Chondrocyte (in vitro differentiated cells): ENCODE data around the gene IL1A. TPM values are rescaled to one million over a fixed set of nuclear protein-coding genes. Genes with fewer than 3 reads are reported as not detected.
A peak's percentile ranks its signal among the peaks of the same experiment; 100 is the strongest.

Source experiments
- DNase-seq: peaks from one replicate; pipeline ENCODE4 v3.0.0; 2021; ENCODE audit warnings: mixed read lengths, low spot score
- H3K27ac Mint-ChIP-seq: one replicate; pipeline ENCODE4 v1.8.0; 2021; ENCODE audit warnings: mild to moderate bottlenecking, moderate library complexity, mixed read lengths; ENCODE audit not compliant: unreplicated experiment
- H3K27me3 Mint-ChIP-seq: 2 replicates; pipeline ENCODE4 v1.8.0; 2021; ENCODE audit warnings: low read depth, mixed read lengths
- H3K36me3 Mint-ChIP-seq: 2 replicates; pipeline ENCODE4 v1.8.0; 2021; ENCODE audit warnings: low read depth, mixed read lengths
- H3K4me1 Mint-ChIP-seq: 2 replicates; pipeline ENCODE4 v1.8.0; 2021; ENCODE audit warnings: low read depth, mild to moderate bottlenecking, mixed read lengths
- H3K4me3 Mint-ChIP-seq: one replicate; pipeline ENCODE4 v1.8.0; 2021; ENCODE audit warnings: mild to moderate bottlenecking, moderate library complexity, mixed read lengths; ENCODE audit not compliant: unreplicated experiment
- H3K9me3 Mint-ChIP-seq: 2 replicates; pipeline ENCODE4 v1.8.0; 2021; ENCODE audit warnings: low read depth, mixed read lengths
- CTCF ChIP-seq: fragments of 200-600 bp; sonication (generic); IDR thresholded peaks from 2 replicates; pipeline ENCODE4 v1.5.0; 2021; ENCODE audit warnings: antibody characterized with exemption, mild to moderate bottlenecking, moderate library complexity
- total RNA-seq: library from RNA; stranded (reverse); gene quantifications from 3 replicates; pipeline ENCODE4 v1.2.1, GENCODE V29; 2021

Gene IL1A
- total RNA-seq, 1 donor from 2014 or later, result not detected

GRCh38 chr2:112757265-112757664, 27.0 kb downstream of the IL1A start:
- H3K4me1 Mint-ChIP-seq, result peaks cover 29% of the 10 kb centered on the region

GRCh38 chr2:112756207-112756606, 28.1 kb downstream of the IL1A start:
- Mint-ChIP-seq H3K27me3 (no peaks in the 10 kb centered on the region), H3K36me3 (no peaks in the 10 kb centered on the region), H3K4me3 (no peak overlapping the region), H3K4me1 (peaks cover 29% of the 10 kb centered on the region), H3K27ac (no peak overlapping the region), H3K9me3 (no peaks in the 10 kb centered on the region)
- TF ChIP-seq CTCF, result no peak
- no peak for DNase-seq

More at GRCh38 chr2:112757265-112757664, 27.0 kb downstream of the IL1A start:
- DNase-seq, result no peak
- Mint-ChIP-seq H3K9me3 (no peaks in the 10 kb centered on the region), H3K4me3 (no peak overlapping the region), H3K27ac (no peak overlapping the region), H3K27me3 (no peaks in the 10 kb centered on the region), H3K36me3 (no peaks in the 10 kb centered on the region)
- no peak for TF ChIP-seq CTCF

- Mint-ChIP-seq H3K9me3 (no peaks in the 10 kb centered on the region), H3K4me3 (no peak overlapping the region), H3K27ac (no peak overlapping the region), H3K36me3 (no peaks in the 10 kb centered on the region), H3K27me3 (no peaks in the 10 kb centered on the region), H3K4me1 (peaks cover 26% of the 10 kb centered on the region)
- DNase-seq, result no peak
- TF ChIP-seq CTCF, result no peak
Observed at GRCh38 chr2:112755444-112755843, 28.8 kb downstream of the IL1A start.

- Mint-ChIP-seq H3K4me1 (peaks cover 29% of the 10 kb centered on the region), H3K4me3 (no peak overlapping the region), H3K36me3 (no peaks in the 10 kb centered on the region), H3K9me3 (no peaks in the 10 kb centered on the region), H3K27ac (no peak overlapping the region), H3K27me3 (no peaks in the 10 kb centered on the region)
- TF ChIP-seq CTCF, result no peak
- no peak for DNase-seq
Observed at GRCh38 chr2:112754564-112754963, 29.7 kb downstream of the IL1A start.

- DNase-seq, result no peak
- Mint-ChIP-seq H3K4me3 (no peak overlapping the region), H3K27ac (peak overlapping the region; percentile 70), H3K9me3 (no peaks in the 10 kb centered on the region), H3K36me3 (no peaks in the 10 kb centered on the region), H3K27me3 (no peaks in the 10 kb centered on the region), H3K4me1 (peaks cover 17% of the 10 kb centered on the region)
- TF ChIP-seq CTCF, result no peak
Observed at GRCh38 chr2:112752667-112753066, 31.6 kb downstream of the IL1A start.
